HG02884 (cell line): ENCODE data around the gene IFI30.

Experiments
- ATAC-seq: cut with Tn5 transposase; IDR thresholded peaks from one replicate; pipeline ENCODE4 v1.9.1; 2021; ENCODE audit warnings: mild to moderate bottlenecking, moderate library complexity; ENCODE audit not compliant: unreplicated experiment

IFI30 gene

GRCh38 chr19:18170714-18171255, 2.8 kb upstream of the IFI30 start:
- no peak for ATAC-seq

GRCh38 chr19:18171605-18172327, 1.8 kb upstream of the IFI30 start:
- no peak for ATAC-seq

- no peak for ATAC-seq
Measured at GRCh38 chr19:18172331-18173053, 1.1 kb upstream of the IFI30 start.

- ATAC-seq = peak; percentile 3
Measured at GRCh38 chr19:18173054-18173571, 500 bp upstream of the IFI30 start.

GRCh38 chr19:18174983-18175382, 1.4 kb downstream of the IFI30 start:
- no peak for ATAC-seq

GRCh38 chr19:18176367-18177310, 3.0 kb downstream of the IFI30 start:
- no peak for ATAC-seq

- no peak for ATAC-seq
Measured at GRCh38 chr19:18179957-18180356, 6.3 kb downstream of the IFI30 start.

- ATAC-seq = no peak
Measured at GRCh38 chr19:18183529-18183928, 9.9 kb downstream of the IFI30 start.

GRCh38 chr19:18185538-18185937, 11.9 kb downstream of the IFI30 start:
- ATAC-seq = no peak

GRCh38 chr19:18190278-18190677, 16.7 kb downstream of the IFI30 start:
- no peak for ATAC-seq

- no peak for ATAC-seq
Measured at GRCh38 chr19:18191640-18192062, 18.0 kb downstream of the IFI30 start.

- ATAC-seq = peak; percentile 81
Measured at GRCh38 chr19:18192673-18193387, 19.2 kb downstream of the IFI30 start, which contains the start of gene MPV17L2. Gene MPV17L2 (plus strand): TSS chr19:18193218. CDS start chr19:18193282, 64 bp downstream.

- peak; percentile 4 for ATAC-seq
Measured at GRCh38 chr19:18193388-18194180, 20.0 kb downstream of the IFI30 start.

GRCh38 chr19:18194181-18194530, 20.5 kb downstream of the IFI30 start:
- ATAC-seq = no peak

GRCh38 chr19:18194554-18195238, 21.1 kb downstream of the IFI30 start:
- ATAC-seq = no peak

- no peak for ATAC-seq
Measured at GRCh38 chr19:18196511-18196845, 22.9 kb downstream of the IFI30 start.

- no peak for ATAC-seq
Measured at GRCh38 chr19:18197306-18197705, 23.7 kb downstream of the IFI30 start.

GRCh38 chr19:18197941-18198340, 24.3 kb downstream of the IFI30 start:
- no peak for ATAC-seq

GRCh38 chr19:18198374-18198773, 24.8 kb downstream of the IFI30 start:
- ATAC-seq = no peak
